ENCODE measurements around the gene MAPKAP1. TPM values are rescaled to one million over a fixed set of nuclear protein-coding genes. Genes with fewer than 3 reads are reported as not detected.

MAPKAP1 gene
- total and polyA plus RNA-seq, 2 experiments from 2014 or later = 68.4 to 98.5 TPM

GRCh38 chr9:125756518-125756917 lies 49.5 kb upstream of the MAPKAP1 start:
- no peak overlapping the region for H3K4me3 Mint-ChIP-seq
- H3K4me1 Mint-ChIP-seq = peaks cover 86% of the 10 kb centered on the region
- peak overlapping the region; percentile 3; the same call in 1 of the 2 replicates for H3K27ac Mint-ChIP-seq
- Histone ChIP-seq H3F3A (replicated peaks; ENCODE audit: low read depth) (peaks cover 6% of the 10 kb centered on the region; the same call in 1 of the 2 replicates), H3K4me2 (peak overlapping the region; percentile 22), H3K27ac (ENCODE audit: low read depth) (0 out of 2 replicates have a peak overlapping the region, but pooled peaks have one; percentile 17), H3K4me1 (ENCODE audit: insufficient read depth) (peaks cover 96% of the 10 kb centered on the region), H3K36me3 (ENCODE audit: insufficient read depth) (no peaks in the 10 kb centered on the region), H2AFZ (no peak overlapping the region), H4K20me1 (replicated peaks; ENCODE audit: insufficient read depth) (0 out of 2 replicates have a peak, but pooled peaks cover 3% of the 10 kb centered on the region), H3K79me2 (replicated peaks; ENCODE audit: insufficient read depth) (peaks cover 78% of the 10 kb centered on the region), H3K27me3 (ENCODE audit: insufficient read depth) (no peaks in the 10 kb centered on the region), H3K4me3 (no peak overlapping the region), H3K9me2 (ENCODE audit: insufficient read depth) (no peaks in the 10 kb centered on the region)
- ATAC-seq (no peak), DNase-seq (ENCODE audit: low spot score) (no peak)
- peaks cover 3% of the 10 kb centered on the region; the same call in 1 of the 3 replicates for H3K36me3 Mint-ChIP-seq (ENCODE audit: low read depth)
- no peaks in the 10 kb centered on the region for H3K9me3 Mint-ChIP-seq
- TF ChIP-seq, protein P1, sequence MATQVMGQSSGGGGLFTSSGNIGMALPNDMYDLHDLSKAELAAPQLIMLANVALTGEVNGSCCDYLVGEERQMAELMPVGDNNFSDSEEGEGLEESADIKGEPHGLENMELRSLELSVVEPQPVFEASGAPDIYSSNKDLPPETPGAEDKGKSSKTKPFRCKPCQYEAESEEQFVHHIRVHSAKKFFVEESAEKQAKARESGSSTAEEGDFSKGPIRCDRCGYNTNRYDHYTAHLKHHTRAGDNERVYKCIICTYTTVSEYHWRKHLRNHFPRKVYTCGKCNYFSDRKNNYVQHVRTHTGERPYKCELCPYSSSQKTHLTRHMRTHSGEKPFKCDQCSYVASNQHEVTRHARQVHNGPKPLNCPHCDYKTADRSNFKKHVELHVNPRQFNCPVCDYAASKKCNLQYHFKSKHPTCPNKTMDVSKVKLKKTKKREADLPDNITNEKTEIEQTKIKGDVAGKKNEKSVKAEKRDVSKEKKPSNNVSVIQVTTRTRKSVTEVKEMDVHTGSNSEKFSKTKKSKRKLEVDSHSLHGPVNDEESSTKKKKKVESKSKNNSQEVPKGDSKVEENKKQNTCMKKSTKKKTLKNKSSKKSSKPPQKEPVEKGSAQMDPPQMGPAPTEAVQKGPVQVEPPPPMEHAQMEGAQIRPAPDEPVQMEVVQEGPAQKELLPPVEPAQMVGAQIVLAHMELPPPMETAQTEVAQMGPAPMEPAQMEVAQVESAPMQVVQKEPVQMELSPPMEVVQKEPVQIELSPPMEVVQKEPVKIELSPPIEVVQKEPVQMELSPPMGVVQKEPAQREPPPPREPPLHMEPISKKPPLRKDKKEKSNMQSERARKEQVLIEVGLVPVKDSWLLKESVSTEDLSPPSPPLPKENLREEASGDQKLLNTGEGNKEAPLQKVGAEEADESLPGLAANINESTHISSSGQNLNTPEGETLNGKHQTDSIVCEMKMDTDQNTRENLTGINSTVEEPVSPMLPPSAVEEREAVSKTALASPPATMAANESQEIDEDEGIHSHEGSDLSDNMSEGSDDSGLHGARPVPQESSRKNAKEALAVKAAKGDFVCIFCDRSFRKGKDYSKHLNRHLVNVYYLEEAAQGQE (IDR thresholded peaks at IDR 0.05; ENCODE audit: unreplicated experiment) = no peak
- TF ChIP-seq ZNF331 (CRISPR knock-in tag; IDR thresholded peaks at IDR 0.05; ENCODE audit: low read depth) = no peak
- no peak for TF ChIP-seq EZH2phosphoT487 (IDR thresholded peaks at IDR 0.05; ENCODE audit: unreplicated experiment)
- TF ChIP-seq, protein P2, sequence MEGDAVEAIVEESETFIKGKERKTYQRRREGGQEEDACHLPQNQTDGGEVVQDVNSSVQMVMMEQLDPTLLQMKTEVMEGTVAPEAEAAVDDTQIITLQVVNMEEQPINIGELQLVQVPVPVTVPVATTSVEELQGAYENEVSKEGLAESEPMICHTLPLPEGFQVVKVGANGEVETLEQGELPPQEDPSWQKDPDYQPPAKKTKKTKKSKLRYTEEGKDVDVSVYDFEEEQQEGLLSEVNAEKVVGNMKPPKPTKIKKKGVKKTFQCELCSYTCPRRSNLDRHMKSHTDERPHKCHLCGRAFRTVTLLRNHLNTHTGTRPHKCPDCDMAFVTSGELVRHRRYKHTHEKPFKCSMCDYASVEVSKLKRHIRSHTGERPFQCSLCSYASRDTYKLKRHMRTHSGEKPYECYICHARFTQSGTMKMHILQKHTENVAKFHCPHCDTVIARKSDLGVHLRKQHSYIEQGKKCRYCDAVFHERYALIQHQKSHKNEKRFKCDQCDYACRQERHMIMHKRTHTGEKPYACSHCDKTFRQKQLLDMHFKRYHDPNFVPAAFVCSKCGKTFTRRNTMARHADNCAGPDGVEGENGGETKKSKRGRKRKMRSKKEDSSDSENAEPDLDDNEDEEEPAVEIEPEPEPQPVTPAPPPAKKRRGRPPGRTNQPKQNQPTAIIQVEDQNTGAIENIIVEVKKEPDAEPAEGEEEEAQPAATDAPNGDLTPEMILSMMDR (conservative IDR thresholded peaks at IDR 0.05; ENCODE audit: low read depth in 2 of 2) = no peak
- TF ChIP-seq ZNF114 (CRISPR knock-in tag; IDR thresholded peaks at IDR 0.05) = no peak
- TF ChIP-seq NANOG (IDR thresholded peaks at IDR 0.05; ENCODE audit: borderline replicate concordance) = no peak
- TF ChIP-seq JUNB (IDR thresholded peaks at IDR 0.05; ENCODE audit: unreplicated experiment) = no peak
- TF ChIP-seq ZNF462 (CRISPR knock-in tag; IDR thresholded peaks at IDR 0.05) = no peak
- no peak for TF ChIP-seq CREB1 (CRISPR knock-in tag; IDR thresholded peaks at IDR 0.05; ENCODE audit: low read depth)
- TF ChIP-seq POLR2AphosphoS5 (IDR thresholded peaks at IDR 0.05; ENCODE audit: low read depth) = no peak
- TF ChIP-seq ETS1 (IDR thresholded peaks at IDR 0.05) = no peak
- no peak for TF ChIP-seq STAT1 (IDR thresholded peaks at IDR 0.05; ENCODE audit: unreplicated experiment)
- TF ChIP-seq EZH2 (IDR thresholded peaks at IDR 0.05; ENCODE audit: low read depth, unreplicated experiment) = no peak
- H3K27me3 Mint-ChIP-seq (ENCODE audit: insufficient read depth, low read depth, poor library complexity) = peaks cover 8% of the 10 kb centered on the region

Data from GM23338 (cell line).